AG04449 (cell line): ENCODE results near the gene UACA.

Source experiments
- CTCF ChIA-PET: fragments of 350-600 bp; formaldehyde crosslinking; extraction: SDS; loops from one replicate; lab custom pipeline; 2021; ENCODE audit warnings: antibody characterized with exemption; lab: Yijun Ruan, JAX
- POLR2A ChIA-PET: fragments of 400-600, 350-600 bp; formaldehyde crosslinking; extraction: SDS; loops from one replicate; lab custom pipeline; 2020; ENCODE audit warnings: antibody characterized with exemption, inconsistent platforms; lab: Yijun Ruan, JAX
- DNase-seq: peaks from one replicate; pipeline ENCODE4 v3.0.0-alpha.2; 2010; ENCODE audit warnings: low read depth, low spot score
- H3K4me3 ChIP-seq: 2 replicates; pipeline ENCODE4 v1.5.1; 2011; ENCODE audit warnings: low read depth, mild to moderate bottlenecking, control low read depth, low read length
- TF ChIP-seq, protein P1 (sequence below): IDR thresholded peaks from one replicate; pipeline ENCODE4 v1.5.1; 2011; ENCODE audit warnings: mild to moderate bottlenecking, moderate library complexity, low read length, control low read depth, inconsistent platforms; ENCODE audit not compliant: insufficient read depth; ENCODE audit errors: missing control alignments

UACA gene

DNA sequence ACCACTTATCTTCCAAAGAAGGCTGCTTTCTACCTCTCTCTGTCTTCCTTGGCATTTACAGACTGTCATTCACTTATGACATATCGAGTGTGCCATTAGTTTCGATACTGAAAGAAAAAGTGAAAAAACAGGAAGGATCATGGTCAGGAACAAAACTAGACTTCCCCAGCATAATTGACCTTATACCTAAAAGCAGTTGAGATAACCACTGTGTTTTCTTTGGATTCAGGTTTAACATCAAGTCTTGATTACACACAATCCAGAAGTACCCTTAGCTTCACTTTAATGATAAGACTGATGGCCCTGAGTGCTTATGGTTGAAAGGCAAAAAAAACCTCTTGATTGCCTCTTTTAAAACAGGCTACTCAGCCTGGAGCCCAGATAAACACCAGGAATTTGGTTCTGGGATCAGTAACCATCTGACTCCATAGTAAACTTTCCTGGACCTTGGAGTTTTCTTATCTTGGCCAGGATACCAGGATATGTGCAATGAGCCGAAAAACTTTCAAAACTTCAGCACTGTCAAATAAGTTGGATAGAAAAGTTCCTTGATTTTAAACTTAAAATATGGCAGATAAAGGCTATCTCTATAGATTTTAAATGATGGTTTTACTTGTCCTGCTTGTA is 5.0 kb upstream of the UACA start:
- no peak for DNase-seq
- TF ChIP-seq, protein P1, sequence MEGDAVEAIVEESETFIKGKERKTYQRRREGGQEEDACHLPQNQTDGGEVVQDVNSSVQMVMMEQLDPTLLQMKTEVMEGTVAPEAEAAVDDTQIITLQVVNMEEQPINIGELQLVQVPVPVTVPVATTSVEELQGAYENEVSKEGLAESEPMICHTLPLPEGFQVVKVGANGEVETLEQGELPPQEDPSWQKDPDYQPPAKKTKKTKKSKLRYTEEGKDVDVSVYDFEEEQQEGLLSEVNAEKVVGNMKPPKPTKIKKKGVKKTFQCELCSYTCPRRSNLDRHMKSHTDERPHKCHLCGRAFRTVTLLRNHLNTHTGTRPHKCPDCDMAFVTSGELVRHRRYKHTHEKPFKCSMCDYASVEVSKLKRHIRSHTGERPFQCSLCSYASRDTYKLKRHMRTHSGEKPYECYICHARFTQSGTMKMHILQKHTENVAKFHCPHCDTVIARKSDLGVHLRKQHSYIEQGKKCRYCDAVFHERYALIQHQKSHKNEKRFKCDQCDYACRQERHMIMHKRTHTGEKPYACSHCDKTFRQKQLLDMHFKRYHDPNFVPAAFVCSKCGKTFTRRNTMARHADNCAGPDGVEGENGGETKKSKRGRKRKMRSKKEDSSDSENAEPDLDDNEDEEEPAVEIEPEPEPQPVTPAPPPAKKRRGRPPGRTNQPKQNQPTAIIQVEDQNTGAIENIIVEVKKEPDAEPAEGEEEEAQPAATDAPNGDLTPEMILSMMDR, result no peak
- POLR2A ChIA-PET, result no interaction called here
- no peak overlapping the region for H3K4me3 ChIP-seq
- CTCF ChIA-PET, result interaction anchor here (0.9 to 1.0 kb wide), 2 partner anchors 10 to 43 kb away, joined by 3 read pairs; no protein-coding TSS in a partner anchor

DNA sequence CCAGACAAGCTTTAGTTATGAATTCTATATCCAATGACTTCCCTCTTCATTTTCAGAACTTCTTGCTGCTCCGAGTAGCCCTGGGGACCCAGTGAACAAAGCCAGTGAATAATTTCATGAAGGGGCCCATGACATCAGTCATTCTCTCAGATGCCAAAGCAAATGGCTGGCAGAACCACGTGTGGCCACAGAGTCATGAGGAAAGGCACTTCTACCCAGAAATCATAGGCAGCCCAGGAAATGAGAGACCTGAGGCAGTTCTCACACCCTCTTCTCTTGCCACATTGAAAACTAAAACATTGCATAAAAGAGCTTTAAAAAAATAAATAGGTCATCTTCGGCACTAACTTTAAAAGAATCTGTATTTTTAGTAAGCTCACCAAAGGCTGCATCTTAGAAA is 4.3 kb upstream of the UACA start:
- ChIA-PET CTCF (interaction anchor here (0.7 to 1.0 kb wide), 3 partner anchors 10 to 72 kb away, joined by 3 read pairs; no protein-coding TSS in a partner anchor), POLR2A (no interaction called here)

DNA sequence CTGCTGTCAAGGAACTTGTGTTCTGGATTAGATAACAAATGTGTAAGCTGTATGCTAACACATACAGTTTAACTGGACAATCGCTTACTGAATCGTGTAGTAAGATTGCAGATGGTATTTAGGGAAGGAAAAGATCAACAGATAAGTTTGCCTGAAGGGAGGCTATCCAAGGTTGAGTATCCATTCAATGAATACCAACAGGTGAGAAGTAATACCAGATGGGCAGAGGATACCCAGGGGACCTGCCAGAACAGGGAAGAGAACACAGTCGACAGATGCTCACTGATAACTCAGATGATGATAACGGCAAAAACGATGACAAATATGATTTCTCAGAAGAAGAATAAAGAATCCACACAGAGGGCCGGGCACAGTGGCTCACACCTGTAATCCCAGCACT is 3.2 kb upstream of the UACA start:
- H3K4me3 ChIP-seq, result no peak overlapping the region
- TF ChIP-seq, protein P1, result no peak
- ChIA-PET POLR2A (interaction anchor here (0.7 kb wide), 1 partner anchor 9 kb away, joined by 3 read pairs; no protein-coding TSS in a partner anchor), CTCF (interaction anchor here (0.9 to 1.8 kb wide), 3 partner anchors 9 to 45 kb away, joined by 3 to 7 read pairs (median 4); no protein-coding TSS in a partner anchor)
- DNase-seq, result no peak

More for the DNA sequence above, 4.3 kb upstream of the UACA start:
- no peak overlapping the region for H3K4me3 ChIP-seq
- no peak for DNase-seq
- TF ChIP-seq, protein P1, result no peak

DNA sequence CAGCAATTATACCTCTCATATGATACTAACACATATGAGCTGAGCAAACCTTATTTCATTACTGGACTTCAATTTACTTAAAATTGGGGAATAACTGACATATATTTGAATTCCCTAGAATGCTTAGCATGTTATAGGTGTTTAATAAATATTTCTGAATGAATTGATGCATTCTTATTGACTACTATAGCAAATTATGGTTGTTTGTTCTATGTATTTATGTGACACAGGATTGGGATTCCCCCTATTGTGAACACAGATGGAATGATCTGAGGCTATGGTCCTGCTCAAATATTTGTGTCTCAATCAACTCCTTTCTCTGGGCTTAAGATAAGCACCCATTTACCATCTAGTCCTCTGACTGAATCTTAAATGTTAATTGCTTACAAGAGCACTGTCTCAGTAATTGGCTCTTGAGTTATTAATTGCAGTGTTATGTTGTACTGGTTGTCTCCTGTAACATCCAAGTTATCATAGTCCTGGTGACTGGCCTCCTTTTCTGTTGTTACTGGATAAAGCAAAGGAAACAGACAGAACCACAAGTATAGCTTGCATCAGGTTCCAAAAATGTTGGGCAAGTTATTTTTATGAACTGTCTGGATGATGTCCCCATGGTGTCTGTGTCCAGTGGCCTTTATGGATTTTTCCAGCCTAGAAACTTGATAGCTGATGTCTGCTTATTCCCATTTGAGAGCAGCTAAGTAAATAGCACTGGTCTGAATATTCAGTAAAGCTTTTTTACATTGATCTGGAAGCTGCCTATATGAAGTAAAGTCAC is 2.3 kb upstream of the UACA start:
- no peak for DNase-seq
- no peak overlapping the region for H3K4me3 ChIP-seq
- CTCF ChIA-PET, result interaction anchor here (0.9 to 1.8 kb wide), 3 partner anchors 10 to 46 kb away, joined by 3 to 7 read pairs (median 4); no protein-coding TSS in a partner anchor
- POLR2A ChIA-PET, result interaction anchor here (0.7 to 1.9 kb wide), 3 partner anchors 10 to 34 kb away, joined by 3 to 5 read pairs (median 4); no protein-coding TSS in a partner anchor
- TF ChIP-seq, protein P1, result no peak

DNA sequence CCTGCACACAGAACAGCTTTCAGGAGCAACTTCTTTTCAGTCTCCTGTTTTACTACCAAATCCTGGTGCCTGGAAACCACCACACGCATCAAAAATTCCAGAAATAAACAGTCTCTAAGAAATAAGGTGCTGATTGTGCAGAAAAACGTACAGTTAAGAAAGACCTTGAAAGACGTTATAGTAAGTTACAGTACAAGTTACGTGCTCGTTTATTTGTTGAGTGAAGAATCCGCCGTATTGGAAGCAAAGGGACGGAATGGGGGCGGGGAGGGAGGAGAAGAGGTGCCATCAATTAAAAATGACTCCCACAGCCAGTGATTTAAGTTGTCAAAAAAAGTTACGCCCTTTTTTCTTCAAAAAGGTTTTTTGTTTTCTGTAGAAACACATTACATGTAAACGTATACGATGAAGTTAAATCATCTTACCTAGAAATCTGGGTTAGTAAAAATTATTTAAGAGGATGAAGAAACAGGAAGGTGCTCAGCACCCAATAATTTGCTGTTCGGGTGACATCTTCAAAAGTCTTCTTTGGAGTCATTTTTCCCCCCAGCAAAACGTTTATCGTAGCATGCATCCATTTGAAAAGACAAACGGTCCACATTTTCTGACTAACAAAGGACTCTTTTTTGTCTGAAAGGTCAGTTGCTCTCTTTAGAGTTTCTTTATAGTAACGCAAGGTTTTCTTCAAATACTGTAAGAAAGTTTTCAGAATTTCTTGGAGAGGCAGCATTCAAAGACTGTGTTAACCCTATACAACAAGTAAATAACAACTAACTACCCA is 782 bp upstream of the UACA start:
- peak overlapping the region; percentile 77 for H3K4me3 ChIP-seq
- POLR2A ChIA-PET, result interaction anchor here (0.9 to 1.9 kb wide), 4 partner anchors 19 to 88 kb away, joined by 3 to 5 read pairs (median 4); no protein-coding TSS in a partner anchor
- DNase-seq, result no peak
- TF ChIP-seq, protein P1, result no peak
- CTCF ChIA-PET, result interaction anchor here (1.0 to 1.1 kb wide), 2 partner anchors 9 to 48 kb away, joined by 4 to 7 read pairs; no protein-coding TSS in a partner anchor
